Urothelium cell line (cell line): ENCODE measurements around the gene TBC1D8B.

Experiments
- DNase-seq: peaks from one replicate; pipeline ENCODE4 v3.0.0; 2011; ENCODE audit warnings: low spot score, mixed read lengths
- FAIRE-seq: peaks from 2 replicates; lab custom pipeline; 2011; peaks lifted over from hg19 to GRCh38; lab: Jason Lieb, UNC

The TBC1D8B gene

GRCh38 chrX:106894978-106895452 lies 92.5 kb downstream of the TBC1D8B start:
- DNase-seq (peak; percentile 41), FAIRE-seq (no peak)

- no peak for DNase-seq
- FAIRE-seq = no peak
These were observed 94.8 kb downstream of the TBC1D8B start for GRCh38 chrX:106897259-106897658.

GRCh38 chrX:106898462-106898861 lies 96.0 kb downstream of the TBC1D8B start:
- peak; percentile 6 for DNase-seq

GRCh38 chrX:106899276-106899675 lies 96.8 kb downstream of the TBC1D8B start:
- FAIRE-seq = no peak
- DNase-seq = no peak

More at GRCh38 chrX:106898462-106898861, 96.0 kb downstream of the TBC1D8B start:
- FAIRE-seq = no peak

GRCh38 chrX:106899841-106900240 lies 97.4 kb downstream of the TBC1D8B start:
- DNase-seq = no peak
- no peak for FAIRE-seq

GRCh38 chrX:106901341-106901740 lies 98.9 kb downstream of the TBC1D8B start:
- FAIRE-seq = no peak
- no peak for DNase-seq

GRCh38 chrX:106901781-106902219 lies 99.3 kb downstream of the TBC1D8B start:
- DNase-seq (no peak), FAIRE-seq (no peak)

- no peak for FAIRE-seq
- no peak for DNase-seq
These were observed 100.2 kb downstream of the TBC1D8B start for GRCh38 chrX:106902684-106903083.

GRCh38 chrX:106903291-106903824 lies 100.9 kb downstream of the TBC1D8B start, which contains the start of gene RIPPLY1:
RIPPLY1 (minus strand) TSS chrX:106903341; CDS start chrX:106903287, 54 bp downstream.
- DNase-seq (no peak), FAIRE-seq (no peak)

- FAIRE-seq (no peak), DNase-seq (no peak)
These were observed 101.5 kb downstream of the TBC1D8B start for GRCh38 chrX:106903856-106904528.

GRCh38 chrX:106905064-106905708 lies 102.7 kb downstream of the TBC1D8B start:
- no peak for FAIRE-seq
- DNase-seq = no peak

GRCh38 chrX:106906361-106906760 lies 103.9 kb downstream of the TBC1D8B start:
- DNase-seq (no peak), FAIRE-seq (no peak)

GRCh38 chrX:106912864-106913263 lies 110.4 kb downstream of the TBC1D8B start:
- FAIRE-seq (no peak), DNase-seq (no peak)

GRCh38 chrX:106917830-106918500 lies 115.5 kb downstream of the TBC1D8B start:
- DNase-seq = peak; percentile 55

GRCh38 chrX:106919932-106920452 lies 117.5 kb downstream of the TBC1D8B start, which contains the start of gene CLDN2:
CLDN2 (plus strand) TSS chrX:106920402; CDS start chrX:106928229, 7,827 bp downstream.
- no peak for FAIRE-seq
- no peak for DNase-seq

More at GRCh38 chrX:106917830-106918500, 115.5 kb downstream of the TBC1D8B start:
- FAIRE-seq = no peak

GRCh38 chrX:106921637-106922036 lies 119.2 kb downstream of the TBC1D8B start:
- FAIRE-seq (no peak), DNase-seq (no peak)
